Neuron (in vitro differentiated cells): ENCODE results near the gene ABCC8.
A peak's percentile ranks its signal among the peaks of the same experiment; 100 is the strongest.

ENCODE experiments used
- H2AFZ ChIP-seq: one replicate; pipeline ENCODE4 v1.6.1; 2013; ENCODE audit warnings: low read depth, mild to moderate bottlenecking, inconsistent platforms, low read length, moderate library complexity
- H3K27me3 ChIP-seq: one replicate; pipeline ENCODE4 v1.6.1; 2013; ENCODE audit warnings: low read length; ENCODE audit not compliant: insufficient read depth
- H3K36me3 ChIP-seq: one replicate; pipeline ENCODE4 v1.6.1; 2013; ENCODE audit warnings: low read length; ENCODE audit not compliant: insufficient read depth
- H3K4me1 ChIP-seq: one replicate; pipeline ENCODE4 v1.6.1; 2013; ENCODE audit warnings: low read length; ENCODE audit not compliant: insufficient read depth
- H3K4me3 ChIP-seq: 2 replicates; pipeline ENCODE4 v1.5.1; 2013; ENCODE audit warnings: mild to moderate bottlenecking, low read length, moderate library complexity
- H3K9me3 ChIP-seq: one replicate; pipeline ENCODE4 v1.6.1; 2013; ENCODE audit warnings: low read length

The ABCC8 gene

DNA sequence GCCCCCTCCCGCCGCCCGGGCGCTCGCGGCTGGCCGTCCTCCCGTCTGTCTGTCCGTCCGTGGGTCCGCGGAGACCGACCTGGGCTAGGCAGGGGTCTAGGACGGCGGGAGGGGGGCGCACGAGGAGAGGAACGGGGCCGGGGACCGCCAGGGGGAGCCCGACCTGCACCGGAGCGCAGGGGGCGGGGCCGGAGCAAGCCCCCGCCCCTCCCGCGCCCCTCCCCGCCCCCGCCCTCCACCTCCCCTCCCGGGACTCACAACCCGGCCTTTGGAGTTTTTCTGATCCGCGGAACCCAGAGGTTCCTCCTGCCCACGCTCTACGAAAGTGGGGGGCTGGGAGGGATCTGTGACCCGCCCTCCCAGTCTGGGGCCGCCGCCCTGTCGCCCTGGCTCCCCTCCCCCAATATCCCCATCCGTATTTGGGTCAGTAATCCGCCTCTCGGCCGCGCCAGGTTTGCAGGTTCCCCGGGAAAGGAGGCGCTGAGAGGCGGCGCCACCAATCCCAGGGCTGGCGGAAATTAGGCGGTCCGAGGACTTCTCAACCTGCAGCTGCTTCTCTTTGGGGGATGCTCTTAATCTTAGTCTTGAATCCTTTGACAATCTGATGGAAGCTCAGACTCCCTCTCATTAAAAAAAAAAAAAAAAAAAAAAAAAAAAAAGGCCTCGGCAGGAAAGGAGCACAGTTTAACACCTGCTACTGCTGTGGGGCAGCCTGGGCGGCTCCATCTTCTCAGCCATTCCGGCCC lies 87.3 kb downstream of the ABCC8 start:
- Histone ChIP-seq H3K9me3 (peaks cover 3% of the 10 kb centered on the region), H3K4me1 (peaks cover 6% of the 10 kb centered on the region), H3K4me3 (peak overlapping the region; percentile 51), H3K27me3 (peaks cover 12% of the 10 kb centered on the region), H3K36me3 (no peaks in the 10 kb centered on the region), H2AFZ (no peak overlapping the region)

- no peak within 1 kb of the TSS for H2AFZ ChIP-seq
- H3K4me1 ChIP-seq, result peaks cover 6% of the 10 kb centered on the region
- H3K4me3 ChIP-seq, result peak within 1 kb of the TSS; percentile 51
- H3K27me3 ChIP-seq, result peaks cover 12% of the 10 kb centered on the region
- no peaks in the 10 kb centered on the region for H3K36me3 ChIP-seq
- H3K9me3 ChIP-seq, result peaks cover 3% of the 10 kb centered on the region
Observed at GRCh38 chr11:17388609-17389210, 87.9 kb downstream of the ABCC8 start, which contains the start of gene KCNJ11. KCNJ11 (minus strand) TSS chr11:17388659; CDS start chr11:17388091, 568 bp downstream.

- H2AFZ ChIP-seq, result no peak overlapping the region
- no peak overlapping the region for H3K4me3 ChIP-seq
- no peaks in the 10 kb centered on the region for H3K36me3 ChIP-seq
- peaks cover 6% of the 10 kb centered on the region for H3K4me1 ChIP-seq
- peaks cover 12% of the 10 kb centered on the region for H3K27me3 ChIP-seq
- H3K9me3 ChIP-seq, result peaks cover 3% of the 10 kb centered on the region
Observed at GRCh38 chr11:17387811-17388210, 88.8 kb downstream of the ABCC8 start.

GRCh38 chr11:17387254-17387653 lies 89.4 kb downstream of the ABCC8 start:
- no peak overlapping the region for H3K4me3 ChIP-seq
- peaks cover 3% of the 10 kb centered on the region for H3K9me3 ChIP-seq
- H3K4me1 ChIP-seq, result peaks cover 6% of the 10 kb centered on the region
- H3K36me3 ChIP-seq, result no peaks in the 10 kb centered on the region
- peaks cover 12% of the 10 kb centered on the region for H3K27me3 ChIP-seq
- H2AFZ ChIP-seq, result no peak overlapping the region

GRCh38 chr11:17386331-17387084 lies 90.1 kb downstream of the ABCC8 start:
- Histone ChIP-seq H2AFZ (no peak overlapping the region), H3K9me3 (peaks cover 3% of the 10 kb centered on the region), H3K27me3 (peaks cover 12% of the 10 kb centered on the region), H3K4me1 (peaks cover 6% of the 10 kb centered on the region), H3K36me3 (no peaks in the 10 kb centered on the region), H3K4me3 (no peak overlapping the region)

GRCh38 chr11:17385926-17386325 lies 90.7 kb downstream of the ABCC8 start:
- Histone ChIP-seq H3K4me3 (no peak overlapping the region), H3K9me3 (peaks cover 3% of the 10 kb centered on the region), H3K36me3 (no peaks in the 10 kb centered on the region), H3K27me3 (peaks cover 9% of the 10 kb centered on the region), H2AFZ (no peak overlapping the region), H3K4me1 (peaks cover 6% of the 10 kb centered on the region)

- H3K4me3 ChIP-seq, result no peak overlapping the region
- peaks cover 5% of the 10 kb centered on the region for H3K27me3 ChIP-seq
- H2AFZ ChIP-seq, result no peak overlapping the region
- H3K4me1 ChIP-seq, result peaks cover 6% of the 10 kb centered on the region
- H3K9me3 ChIP-seq, result peaks cover 3% of the 10 kb centered on the region
- H3K36me3 ChIP-seq, result no peaks in the 10 kb centered on the region
Observed at GRCh38 chr11:17385492-17385891, 91.2 kb downstream of the ABCC8 start.

- H3K4me1 ChIP-seq, result no peaks in the 10 kb centered on the region
- H3K9me3 ChIP-seq, result peaks cover 6% of the 10 kb centered on the region
- H3K36me3 ChIP-seq, result no peaks in the 10 kb centered on the region
- H2AFZ ChIP-seq, result no peak overlapping the region
- peaks cover 2% of the 10 kb centered on the region for H3K27me3 ChIP-seq
- H3K4me3 ChIP-seq, result no peak overlapping the region
Observed at GRCh38 chr11:17384002-17384511, 92.6 kb downstream of the ABCC8 start.

GRCh38 chr11:17383461-17383860 lies 93.2 kb downstream of the ABCC8 start:
- no peaks in the 10 kb centered on the region for H3K27me3 ChIP-seq
- no peaks in the 10 kb centered on the region for H3K36me3 ChIP-seq
- peaks cover 10% of the 10 kb centered on the region for H3K9me3 ChIP-seq
- no peak overlapping the region for H2AFZ ChIP-seq
- no peaks in the 10 kb centered on the region for H3K4me1 ChIP-seq
- H3K4me3 ChIP-seq, result no peak overlapping the region

DNA sequence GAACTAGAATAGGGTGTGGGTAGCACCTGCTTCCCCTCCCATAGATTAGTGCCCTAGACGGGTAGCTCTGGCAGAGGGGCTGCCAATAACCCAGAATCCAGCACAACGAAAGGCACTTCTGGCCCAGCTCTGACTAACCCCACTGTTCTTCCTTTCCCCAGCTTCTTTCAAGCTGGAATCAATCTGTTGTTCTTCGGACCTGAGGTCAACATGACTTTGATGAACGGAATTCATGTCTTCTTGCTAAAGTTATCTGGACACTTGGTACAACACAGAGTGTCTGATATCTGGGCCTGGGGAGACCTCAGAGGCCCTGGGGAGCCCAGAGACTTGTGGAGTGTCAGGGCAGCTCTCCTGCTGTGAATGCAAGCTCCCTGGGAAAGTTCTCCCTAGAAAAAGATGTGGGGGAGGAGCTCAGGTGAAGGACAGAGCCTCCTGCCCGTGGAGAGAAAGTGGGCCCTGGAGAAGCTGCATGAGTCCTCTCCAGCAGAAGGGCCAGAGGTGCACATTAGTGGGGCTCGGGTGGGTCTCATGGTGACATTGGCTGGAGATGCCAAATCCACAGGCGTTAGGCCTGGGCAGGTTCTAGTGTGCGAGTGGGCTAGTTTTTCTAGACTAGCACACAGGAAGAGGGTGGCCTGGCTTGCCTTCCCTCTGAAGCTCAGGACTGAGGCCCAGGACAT lies 94.5 kb downstream of the ABCC8 start:
- Histone ChIP-seq H3K9me3 (peaks cover 15% of the 10 kb centered on the region), H2AFZ (no peak overlapping the region), H3K36me3 (no peaks in the 10 kb centered on the region), H3K4me3 (no peak overlapping the region), H3K27me3 (no peaks in the 10 kb centered on the region), H3K4me1 (no peaks in the 10 kb centered on the region)

GRCh38 chr11:17381156-17381555 lies 95.5 kb downstream of the ABCC8 start:
- H3K9me3 ChIP-seq, result peaks cover 18% of the 10 kb centered on the region
- no peaks in the 10 kb centered on the region for H3K4me1 ChIP-seq
- H3K4me3 ChIP-seq, result no peak overlapping the region
- no peaks in the 10 kb centered on the region for H3K36me3 ChIP-seq
- no peaks in the 10 kb centered on the region for H3K27me3 ChIP-seq
- H2AFZ ChIP-seq, result no peak overlapping the region

GRCh38 chr11:17379383-17380180 lies 97.1 kb downstream of the ABCC8 start:
- Histone ChIP-seq H3K36me3 (peaks cover 2% of the 10 kb centered on the region), H3K9me3 (peaks cover 23% of the 10 kb centered on the region), H3K27me3 (no peaks in the 10 kb centered on the region), H3K4me1 (no peaks in the 10 kb centered on the region), H2AFZ (no peak overlapping the region), H3K4me3 (no peak overlapping the region)
